BLaER1 treated with 17β-estradiol and CSF1 and Interleukin-3, amounts not matched to agents 10 nM and 100 nM (cell line): ENCODE measurements around the gene USP31.

ENCODE experiments used
- H3K27ac ChIP-seq, 11 experiments: shearing (Covaris generic); formaldehyde crosslinking; 2 replicates each; pipeline ENCODE4 v1.8.1; 2022
- H3K27me3 ChIP-seq, 11 experiments: shearing (Covaris generic); formaldehyde crosslinking; 2 replicates each; pipeline ENCODE4 v1.8.1; 2022
- H3K36me3 ChIP-seq, 11 experiments: shearing (Covaris generic); formaldehyde crosslinking; 2 replicates each; pipeline ENCODE4 v1.8.1; 2022
- H3K4me1 ChIP-seq, 10 experiments: shearing (Covaris generic); formaldehyde crosslinking; 2 replicates each; pipeline ENCODE4 v1.8.1; 2022
- H3K4me2 ChIP-seq, 11 experiments: shearing (Covaris generic); formaldehyde crosslinking; 2 replicates each; pipeline ENCODE4 v1.8.1; 2022
- H3K4me3 ChIP-seq, 10 experiments: shearing (Covaris generic); formaldehyde crosslinking; 2 replicates each; pipeline ENCODE4 v1.8.1; 2022
- H3K9ac ChIP-seq, 11 experiments: shearing (Covaris generic); formaldehyde crosslinking; 2 replicates each; pipeline ENCODE4 v1.8.1; 2022
- H3K9me3 ChIP-seq, 11 experiments: shearing (Covaris generic); formaldehyde crosslinking; replicated peaks in 1 of 11; 2 replicates each; pipeline ENCODE4 v1.8.1; 2022
- H4K20me1 ChIP-seq, 11 experiments: shearing (Covaris generic); formaldehyde crosslinking; 2 replicates each; pipeline ENCODE4 v1.8.1; 2022
- Cebpa-rat ChIP-seq, 11 experiments: shearing (Covaris generic); IDR thresholded peaks; 2 replicates each; pipeline ENCODE4 v1.8.1; 2022

Gene USP31

DNA sequence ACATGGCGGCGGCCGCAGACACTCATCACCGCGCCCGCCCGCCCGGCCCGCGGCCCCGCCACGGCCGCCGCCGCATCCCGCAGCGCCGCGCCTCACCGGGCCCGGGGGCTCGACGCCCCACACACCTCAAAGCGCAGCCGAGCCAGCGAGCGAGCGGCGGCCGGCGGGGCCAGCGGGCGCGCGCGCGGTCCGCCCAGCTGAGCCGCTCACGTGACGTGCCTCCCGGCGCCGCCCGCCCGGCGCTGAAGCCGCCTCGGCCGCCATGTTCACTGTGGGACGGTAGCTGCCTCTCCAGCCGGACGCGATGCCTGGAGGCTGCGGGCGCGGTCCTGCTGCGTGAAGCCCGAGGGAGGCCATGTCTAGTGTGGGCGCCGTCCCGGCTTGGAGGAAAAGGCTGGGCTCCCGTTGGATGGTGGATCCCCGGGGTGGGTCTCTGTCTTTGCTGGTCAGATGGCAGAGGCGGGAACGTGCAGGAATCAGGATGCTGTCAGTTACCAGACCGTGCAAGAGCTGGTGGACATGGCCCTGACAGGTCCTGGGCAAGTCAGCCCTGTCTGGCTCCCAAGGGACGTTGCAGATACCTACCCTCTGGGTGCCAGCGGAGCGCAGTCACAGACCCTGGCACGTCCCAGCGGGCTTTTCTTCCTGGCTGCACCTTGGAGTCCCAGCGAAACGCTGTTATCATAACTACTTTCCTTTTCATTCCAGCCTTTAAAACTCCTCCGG, at the start of gene USP31:
TSS of gene USP31 (minus strand) at position 186 of the 726 bp plus-strand sequence. CDS start at position 4, 182 bp downstream.
- peak within 1 kb of the TSS; percentile 81 to 99 (median 97) for H3K4me2 ChIP-seq
- no peak for TF ChIP-seq Cebpa-rat (IDR thresholded peaks at IDR 0.05)
- no peaks in the 10 kb centered on the region for H3K36me3 ChIP-seq
- H3K27ac ChIP-seq, result peak within 1 kb of the TSS; percentile 41 to 87 (median 80); a peak in 21 of 22 replicates
- H3K4me3 ChIP-seq, result peak within 1 kb of the TSS; percentile 66 to 93 (median 86)
- H3K4me1 ChIP-seq, result peaks cover 24 to 42% (median 34%) of the 10 kb centered on the region in 10 experiments
- H3K9me3 ChIP-seq, result no peaks in the 10 kb centered on the region
- H4K20me1 ChIP-seq, result peaks cover 13 to 41% (median 21%) of the 10 kb centered on the region in 11 experiments; a peak in 17 of 22 replicates
- H3K9ac ChIP-seq, result peak within 1 kb of the TSS; percentile 79 to 91 (median 86)
- no peaks in the 10 kb centered on the region for H3K27me3 ChIP-seq

DNA sequence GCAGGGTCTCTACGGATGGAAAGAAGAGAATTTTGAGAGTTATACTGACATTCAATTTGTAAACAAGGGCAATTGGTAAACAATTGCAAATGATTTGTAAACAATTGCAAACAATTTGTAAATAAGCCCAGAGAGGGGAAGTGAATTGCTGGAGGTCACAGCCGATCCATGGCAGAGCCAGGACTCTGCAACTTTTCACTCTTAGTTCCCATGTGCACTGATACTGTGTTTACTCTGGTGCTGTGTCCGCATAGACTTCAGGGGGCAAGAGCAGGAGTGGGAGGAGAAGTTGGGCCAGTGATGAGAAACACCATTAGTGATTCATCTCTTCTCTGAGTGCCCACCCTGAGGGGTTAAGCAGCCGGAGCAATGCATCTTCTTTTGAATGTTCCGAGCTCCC, 47.3 kb upstream of the USP31 start:
- Histone ChIP-seq H4K20me1 (no peaks in the 10 kb centered on the region), H3K27ac (no peak overlapping the region), H3K9ac (no peak overlapping the region), H3K4me3 (no peak overlapping the region), H3K27me3 (no peaks in the 10 kb centered on the region), H3K4me1 (peaks cover 8 to 24% (median 13%) of the 10 kb centered on the region in 10 experiments; a peak in 16 of 20 replicates), H3K36me3 (no peaks in the 10 kb centered on the region), H3K9me3 (no peaks in the 10 kb centered on the region), H3K4me2 (no peak overlapping the region)
- no peak for TF ChIP-seq Cebpa-rat (IDR thresholded peaks at IDR 0.05)

DNA sequence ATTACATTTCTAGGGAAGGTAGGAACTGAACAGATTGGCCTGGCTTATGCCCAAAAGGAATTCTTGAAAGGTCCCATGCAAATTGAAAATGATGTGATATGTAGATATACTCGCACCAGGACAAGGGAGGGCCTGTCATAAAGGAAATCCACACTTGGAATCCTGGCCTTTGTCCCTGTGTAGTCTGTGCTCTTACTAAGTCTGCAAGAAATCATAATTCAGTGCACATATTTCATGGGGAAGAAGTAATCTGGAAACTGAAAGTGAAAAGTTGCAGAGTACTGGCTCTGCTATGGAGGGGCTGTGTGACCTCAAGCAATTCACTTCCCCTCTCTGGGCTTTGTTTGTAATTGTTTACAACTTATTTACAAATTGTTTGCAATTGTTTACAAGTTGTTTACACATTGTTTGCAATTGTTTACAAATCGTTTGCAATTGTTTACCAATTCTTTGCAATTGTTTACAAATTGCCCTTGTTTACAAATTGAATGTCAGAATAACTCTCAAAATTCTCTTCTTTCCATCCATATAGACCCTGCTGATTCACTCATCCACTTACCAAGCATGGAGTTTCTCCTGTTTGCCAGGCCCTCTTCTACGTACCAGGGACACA, 46.2 kb upstream of the USP31 start:
- Histone ChIP-seq H3K9ac (no peak overlapping the region), H3K27ac (no peak overlapping the region; a peak in 1 of 22 replicates), H4K20me1 (no peaks in the 10 kb centered on the region), H3K4me1 (peaks cover 8 to 24% (median 13%) of the 10 kb centered on the region in 10 experiments; a peak in 16 of 20 replicates), H3K27me3 (no peaks in the 10 kb centered on the region), H3K36me3 (no peaks in the 10 kb centered on the region), H3K9me3 (no peaks in the 10 kb centered on the region), H3K4me2 (peak overlapping the region in 7 of 11 experiments; percentile 14 to 74 (median 33); a peak in 9 of 22 replicates), H3K4me3 (no peak overlapping the region)
- TF ChIP-seq Cebpa-rat (IDR thresholded peaks at IDR 0.05), result no peak

GRCh38 chr16:23194497-23195221, 45.4 kb upstream of the USP31 start:
- H3K36me3 ChIP-seq, result no peaks in the 10 kb centered on the region
- H3K4me3 ChIP-seq, result no peak overlapping the region
- H3K4me1 ChIP-seq, result peaks cover 8 to 24% (median 13%) of the 10 kb centered on the region in 10 experiments; a peak in 16 of 20 replicates
- H3K9me3 ChIP-seq, result no peaks in the 10 kb centered on the region
- H3K9ac ChIP-seq, result no peak overlapping the region
- H3K27ac ChIP-seq, result peak overlapping the region in 1 of 11 experiments; percentile 9; a peak in 2 of 22 replicates
- no peak for TF ChIP-seq Cebpa-rat (IDR thresholded peaks at IDR 0.05)
- H4K20me1 ChIP-seq, result no peaks in the 10 kb centered on the region
- H3K27me3 ChIP-seq, result no peaks in the 10 kb centered on the region
- H3K4me2 ChIP-seq, result peak overlapping the region in 7 of 11 experiments; percentile 13 to 74 (median 33); a peak in 10 of 22 replicates

DNA sequence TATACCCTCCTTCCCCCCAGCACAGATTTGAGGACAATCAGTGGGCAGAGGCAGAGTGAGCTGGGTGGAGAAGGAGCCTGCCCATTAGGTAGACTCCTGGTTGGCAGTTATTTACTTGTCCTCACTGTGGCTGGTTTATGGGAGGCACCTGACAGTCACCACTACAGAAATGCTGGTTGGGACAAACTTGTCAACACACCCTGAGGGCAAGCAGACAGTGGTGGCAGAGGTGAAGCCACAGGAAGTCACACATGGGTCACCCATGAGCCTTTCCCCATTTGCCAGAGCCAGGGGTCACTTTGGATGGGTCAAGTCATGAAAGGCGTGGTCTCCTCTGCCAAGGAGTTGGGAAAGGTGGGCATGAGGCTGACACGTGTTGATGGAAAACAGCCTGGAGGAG, 39.7 kb upstream of the USP31 start:
- TF ChIP-seq Cebpa-rat (IDR thresholded peaks at IDR 0.05), result no peak
- Histone ChIP-seq H3K36me3 (no peaks in the 10 kb centered on the region), H3K9ac (no peak overlapping the region), H3K9me3 (no peaks in the 10 kb centered on the region), H3K27ac (no peak overlapping the region), H3K4me2 (no peak overlapping the region), H3K27me3 (peaks cover 0 to 23% (median 4%) of the 10 kb centered on the region in 11 experiments; a peak in 8 of 22 replicates), H3K4me3 (no peak overlapping the region), H3K4me1 (peaks cover 4 to 14% (median 12%) of the 10 kb centered on the region in 10 experiments; a peak in 15 of 20 replicates), H4K20me1 (peaks cover 0 to 3% (median 0%) of the 10 kb centered on the region in 11 experiments; a peak in 4 of 22 replicates)

DNA sequence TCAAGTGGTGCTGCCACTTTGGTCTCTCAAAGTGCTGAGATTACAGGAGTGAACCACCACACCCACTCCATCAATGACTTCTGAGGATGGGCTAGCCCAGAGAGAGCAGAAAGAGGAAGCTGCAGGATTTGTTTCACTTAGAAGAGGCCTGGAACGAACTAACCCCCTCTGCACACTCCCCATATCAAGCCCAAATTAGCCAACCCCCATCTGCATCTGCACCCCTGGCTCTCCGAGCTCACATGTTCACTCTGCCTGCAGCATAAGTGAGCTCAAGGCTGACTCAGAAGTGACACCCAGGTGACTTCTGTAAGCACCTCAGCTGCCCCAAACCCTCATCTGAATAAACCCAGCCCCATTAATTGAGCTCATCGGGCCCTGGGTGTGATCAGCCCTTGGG, 38.1 kb upstream of the USP31 start:
- Histone ChIP-seq H3K4me2 (no peak overlapping the region), H3K9ac (no peak overlapping the region), H3K36me3 (no peaks in the 10 kb centered on the region), H3K27ac (no peak overlapping the region), H4K20me1 (peaks cover 0 to 15% (median 7%) of the 10 kb centered on the region in 11 experiments; a peak in 8 of 22 replicates), H3K4me3 (no peak overlapping the region), H3K9me3 (no peaks in the 10 kb centered on the region), H3K4me1 (peaks cover 4 to 23% (median 21%) of the 10 kb centered on the region in 10 experiments; a peak in 16 of 20 replicates), H3K27me3 (peaks cover 4 to 37% (median 14%) of the 10 kb centered on the region in 11 experiments; a peak in 18 of 22 replicates)
- TF ChIP-seq Cebpa-rat (IDR thresholded peaks at IDR 0.05), result no peak

DNA sequence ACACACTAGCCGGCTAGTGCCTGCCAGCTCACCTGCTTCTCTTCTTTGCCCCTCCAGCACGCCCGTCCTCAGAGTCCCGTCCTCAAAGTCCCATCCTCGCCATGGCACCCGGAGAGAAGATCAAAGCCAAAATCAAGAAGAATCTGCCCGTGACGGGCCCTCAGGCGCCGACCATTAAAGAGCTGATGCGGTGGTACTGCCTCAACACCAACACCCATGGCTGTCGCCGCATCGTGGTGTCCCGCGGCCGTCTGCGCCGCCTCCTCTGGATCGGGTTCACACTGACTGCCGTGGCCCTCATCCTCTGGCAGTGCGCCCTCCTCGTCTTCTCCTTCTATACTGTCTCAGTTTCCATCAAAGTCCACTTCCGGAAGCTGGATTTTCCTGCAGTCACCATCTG, 36.9 kb upstream of the USP31 start:
- H4K20me1 ChIP-seq, result peaks cover 0 to 15% (median 7%) of the 10 kb centered on the region in 11 experiments; a peak in 8 of 22 replicates
- no peaks in the 10 kb centered on the region for H3K9me3 ChIP-seq
- peak overlapping the region in 8 of 11 experiments; percentile 41 to 82 (median 56); a peak in 16 of 22 replicates for H3K4me2 ChIP-seq
- H3K36me3 ChIP-seq, result no peaks in the 10 kb centered on the region
- H3K27ac ChIP-seq, result no peak overlapping the region
- peaks cover 4 to 37% (median 14%) of the 10 kb centered on the region in 11 experiments; a peak in 18 of 22 replicates for H3K27me3 ChIP-seq
- no peak for TF ChIP-seq Cebpa-rat (IDR thresholded peaks at IDR 0.05)
- H3K9ac ChIP-seq, result no peak overlapping the region; a peak in 1 of 22 replicates
- peaks cover 4 to 34% (median 29%) of the 10 kb centered on the region in 10 experiments; a peak in 16 of 20 replicates for H3K4me1 ChIP-seq
- H3K4me3 ChIP-seq, result no peak overlapping the region

GRCh38 chr16:23185656-23186055, 36.4 kb upstream of the USP31 start:
- no peak overlapping the region; a peak in 1 of 22 replicates for H3K9ac ChIP-seq
- H3K4me1 ChIP-seq, result peaks cover 4 to 34% (median 29%) of the 10 kb centered on the region in 10 experiments; a peak in 16 of 20 replicates
- H3K4me2 ChIP-seq, result peak overlapping the region in 8 of 11 experiments; percentile 41 to 82 (median 56); a peak in 16 of 22 replicates
- H3K4me3 ChIP-seq, result no peak overlapping the region
- H4K20me1 ChIP-seq, result peaks cover 0 to 15% (median 7%) of the 10 kb centered on the region in 11 experiments; a peak in 8 of 22 replicates
- no peak for TF ChIP-seq Cebpa-rat (IDR thresholded peaks at IDR 0.05)
- H3K27ac ChIP-seq, result no peak overlapping the region
- peaks cover 4 to 37% (median 14%) of the 10 kb centered on the region in 11 experiments; a peak in 18 of 22 replicates for H3K27me3 ChIP-seq
- no peaks in the 10 kb centered on the region for H3K9me3 ChIP-seq
- H3K36me3 ChIP-seq, result no peaks in the 10 kb centered on the region
